OCI-LY3 (cell line): Measurements from ENCODE around the gene RNF186.

Source experiments
- EZH2phosphoT487 ChIP-seq: fragments of 200-600 bp; shearing (Covaris generic); IDR thresholded peaks from 2 replicates; pipeline ENCODE4 v1.6.1; 2018; ENCODE audit warnings: antibody characterized with exemption, mixed run types, low read depth
- TF ChIP-seq, protein P1 (sequence below): fragments of 200-600, 300-600 bp; sonication (generic); IDR thresholded peaks from 2 replicates; pipeline ENCODE4 v1.5.1; 2014; ENCODE audit warnings: antibody characterized with exemption, low read length, low read depth

DNA sequence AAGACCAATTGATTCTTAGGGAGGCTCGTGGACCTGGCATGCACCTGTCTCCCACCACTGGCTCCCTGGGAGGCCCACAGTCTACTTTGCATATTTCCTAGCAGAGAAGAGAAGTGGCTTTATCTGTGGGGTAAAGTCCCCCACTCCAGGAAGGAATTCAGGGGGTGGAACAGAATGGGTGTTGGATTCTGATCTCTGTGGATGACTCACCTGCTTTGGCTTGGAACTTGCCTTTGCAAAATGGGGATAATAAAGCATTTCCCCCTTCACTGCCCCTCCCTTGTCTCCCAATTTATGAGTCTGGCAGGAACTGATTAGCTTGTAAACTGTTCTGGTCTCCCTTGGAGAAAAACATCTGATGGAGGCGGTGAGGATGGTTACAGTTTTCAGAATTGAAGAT, 46.0 kb upstream of the RNF186 start:
- TF ChIP-seq, protein P1, sequence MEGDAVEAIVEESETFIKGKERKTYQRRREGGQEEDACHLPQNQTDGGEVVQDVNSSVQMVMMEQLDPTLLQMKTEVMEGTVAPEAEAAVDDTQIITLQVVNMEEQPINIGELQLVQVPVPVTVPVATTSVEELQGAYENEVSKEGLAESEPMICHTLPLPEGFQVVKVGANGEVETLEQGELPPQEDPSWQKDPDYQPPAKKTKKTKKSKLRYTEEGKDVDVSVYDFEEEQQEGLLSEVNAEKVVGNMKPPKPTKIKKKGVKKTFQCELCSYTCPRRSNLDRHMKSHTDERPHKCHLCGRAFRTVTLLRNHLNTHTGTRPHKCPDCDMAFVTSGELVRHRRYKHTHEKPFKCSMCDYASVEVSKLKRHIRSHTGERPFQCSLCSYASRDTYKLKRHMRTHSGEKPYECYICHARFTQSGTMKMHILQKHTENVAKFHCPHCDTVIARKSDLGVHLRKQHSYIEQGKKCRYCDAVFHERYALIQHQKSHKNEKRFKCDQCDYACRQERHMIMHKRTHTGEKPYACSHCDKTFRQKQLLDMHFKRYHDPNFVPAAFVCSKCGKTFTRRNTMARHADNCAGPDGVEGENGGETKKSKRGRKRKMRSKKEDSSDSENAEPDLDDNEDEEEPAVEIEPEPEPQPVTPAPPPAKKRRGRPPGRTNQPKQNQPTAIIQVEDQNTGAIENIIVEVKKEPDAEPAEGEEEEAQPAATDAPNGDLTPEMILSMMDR: no peak
- TF ChIP-seq EZH2phosphoT487: no peak
